ENCODE data around the gene RFX4.
"Not testable (repeated sequence)": the region's sequence is repeated elsewhere in the genome, so short reads cannot be mapped to it uniquely, and the experiment has no call there.

The RFX4 gene

DNA sequence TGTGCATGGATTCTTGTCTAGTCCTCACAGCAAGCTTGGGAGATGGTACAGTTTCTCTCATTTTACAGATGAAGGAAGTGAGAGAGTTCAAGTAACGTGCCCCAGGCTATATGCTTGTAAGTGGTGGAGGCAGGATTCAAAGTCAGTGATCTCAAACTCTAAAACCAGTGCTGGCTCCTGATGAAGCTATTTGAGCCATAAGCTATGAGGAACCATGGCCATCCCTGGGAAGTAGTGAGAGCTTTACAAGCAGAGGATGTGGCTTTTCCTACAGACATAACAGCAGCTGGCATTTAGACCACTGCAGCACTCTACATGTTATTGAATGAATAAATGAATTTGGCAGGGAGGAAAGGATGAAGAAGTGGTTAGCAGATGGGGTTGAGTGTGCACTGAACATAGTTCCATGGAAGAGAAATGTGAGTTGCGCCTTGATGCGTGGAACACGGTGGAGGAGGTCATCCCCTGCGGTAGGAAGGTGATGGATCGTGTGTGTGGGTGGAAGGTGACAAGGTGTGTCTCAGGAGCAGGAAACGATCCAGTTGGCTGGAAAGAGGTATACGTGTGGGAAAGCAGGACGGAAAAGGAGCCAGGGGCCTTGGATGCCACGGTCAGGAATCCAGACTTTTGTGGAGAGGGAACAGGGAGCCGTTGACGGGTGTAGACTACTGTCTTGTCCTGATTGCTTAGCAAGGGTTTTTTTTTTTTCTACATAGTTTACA lies 65.2 kb downstream of the RFX4 start:
- no peak for FAIRE-seq

GRCh38 chr12:106648736-106649135 lies 65.9 kb downstream of the RFX4 start:
- no peak for FAIRE-seq

- no peak for FAIRE-seq
Measured at GRCh38 chr12:106651552-106651951, 68.7 kb downstream of the RFX4 start.

GRCh38 chr12:106652510-106653015 lies 69.8 kb downstream of the RFX4 start:
- no peak for FAIRE-seq

- FAIRE-seq, result no peak
Measured at GRCh38 chr12:106655577-106655976, 72.8 kb downstream of the RFX4 start.

- FAIRE-seq, result no peak
Measured at GRCh38 chr12:106657488-106657887, 74.7 kb downstream of the RFX4 start.

- FAIRE-seq, result no peak
Measured at GRCh38 chr12:106663385-106663784, 80.6 kb downstream of the RFX4 start.

- FAIRE-seq, result no peak
Measured at GRCh38 chr12:106669216-106669615, 86.4 kb downstream of the RFX4 start.

DNA sequence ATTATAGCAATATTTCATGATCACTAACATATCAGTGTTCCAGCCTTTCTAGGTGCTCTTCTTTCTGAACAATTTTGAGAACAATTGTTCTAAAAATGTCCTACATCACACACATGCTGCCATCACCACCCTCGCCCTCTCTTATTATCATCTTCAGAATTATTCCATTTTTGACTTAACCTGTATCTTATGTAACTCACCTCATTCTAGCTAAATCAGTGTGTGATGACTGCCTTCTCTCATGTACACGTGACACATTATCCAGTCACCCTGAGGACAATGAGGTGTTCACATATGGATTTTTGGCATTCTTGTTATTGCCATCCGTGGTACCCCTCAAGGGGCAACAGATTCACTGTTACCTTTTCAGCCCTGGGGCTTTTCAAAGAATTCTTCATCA lies 87.3 kb downstream of the RFX4 start:
- no peak for FAIRE-seq

GRCh38 chr12:106671840-106672239 lies 89.0 kb downstream of the RFX4 start:
- no peak for FAIRE-seq

GRCh38 chr12:106672314-106673025 lies 89.7 kb downstream of the RFX4 start:
- no peak for FAIRE-seq

DNA sequence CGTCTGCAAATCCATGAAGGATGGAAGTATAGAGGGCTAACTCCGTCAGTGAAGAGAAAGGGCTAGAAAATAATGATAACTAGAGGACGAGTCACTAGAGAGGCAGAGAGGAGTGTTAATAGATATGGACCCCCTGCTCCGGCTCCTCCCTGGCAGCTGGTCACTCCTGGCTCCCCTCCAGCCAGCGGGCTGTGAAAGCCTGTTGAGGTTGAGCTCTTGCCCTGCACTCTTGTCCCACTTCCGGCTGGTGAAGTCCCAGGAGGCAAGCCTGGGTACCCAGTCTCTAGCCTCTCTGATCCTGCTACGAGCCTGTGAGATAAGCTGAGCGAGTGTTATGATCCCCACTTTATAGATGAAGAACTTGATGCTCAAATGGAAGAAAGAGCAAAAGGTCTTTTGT lies 90.3 kb downstream of the RFX4 start:
- FAIRE-seq, result no peak

- FAIRE-seq, result no peak
Measured at GRCh38 chr12:106675651-106676435, 93.0 kb downstream of the RFX4 start.

- FAIRE-seq, result no peak
Measured at GRCh38 chr12:106679574-106679973, 96.8 kb downstream of the RFX4 start.

DNA sequence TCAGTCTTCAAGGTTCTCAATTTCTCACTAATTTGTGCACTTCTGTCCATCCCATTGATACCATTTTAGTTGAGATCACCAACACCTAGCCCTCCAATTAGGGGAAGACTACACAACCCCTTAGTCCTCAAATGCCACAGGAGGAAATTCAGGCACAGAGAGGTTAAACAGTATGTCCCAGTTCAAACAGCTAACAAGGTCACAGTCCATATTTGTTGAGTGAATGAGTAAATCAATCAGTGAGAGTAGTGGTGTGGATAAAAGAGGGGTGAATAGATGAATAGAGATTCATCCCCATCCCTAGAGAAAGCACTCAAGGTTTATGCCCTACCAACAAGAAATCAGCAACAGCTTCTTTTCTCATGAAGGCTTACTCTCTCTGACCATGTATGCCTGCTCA lies 97.5 kb downstream of the RFX4 start:
- FAIRE-seq, result no peak

GRCh38 chr12:106681210-106681609 lies 98.4 kb downstream of the RFX4 start:
- no peak for FAIRE-seq

DNA sequence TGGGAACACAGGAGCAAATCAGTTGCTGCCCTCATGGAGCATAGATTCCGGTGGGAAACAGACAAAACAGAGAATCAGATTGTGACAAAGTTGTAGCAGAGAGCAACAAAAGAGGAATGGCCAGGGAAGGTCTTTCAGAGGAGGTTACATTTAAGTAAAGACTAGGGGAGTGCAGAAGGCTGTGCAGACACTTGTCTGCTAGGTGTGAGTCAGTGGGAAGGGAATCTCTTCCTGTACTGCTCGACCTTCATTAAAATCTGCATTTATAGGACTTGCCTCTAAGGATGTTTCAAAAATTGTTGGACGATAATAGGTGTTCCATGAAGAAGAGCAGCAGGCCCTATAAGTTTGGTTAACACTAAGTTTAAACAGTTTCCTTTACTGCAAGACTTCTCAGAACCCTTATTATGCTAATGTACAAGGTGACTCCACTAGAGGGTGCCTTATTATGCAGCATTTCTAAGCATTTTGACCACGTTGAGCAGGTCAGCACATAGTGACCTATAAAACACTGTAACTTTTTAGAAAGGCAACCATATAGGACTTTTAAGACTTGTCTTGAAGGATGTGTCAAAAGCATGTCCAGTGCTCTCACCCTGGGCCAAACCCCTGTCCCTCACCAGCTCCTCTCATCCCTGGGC lies 99.9 kb downstream of the RFX4 start:
- no peak for FAIRE-seq

DNA sequence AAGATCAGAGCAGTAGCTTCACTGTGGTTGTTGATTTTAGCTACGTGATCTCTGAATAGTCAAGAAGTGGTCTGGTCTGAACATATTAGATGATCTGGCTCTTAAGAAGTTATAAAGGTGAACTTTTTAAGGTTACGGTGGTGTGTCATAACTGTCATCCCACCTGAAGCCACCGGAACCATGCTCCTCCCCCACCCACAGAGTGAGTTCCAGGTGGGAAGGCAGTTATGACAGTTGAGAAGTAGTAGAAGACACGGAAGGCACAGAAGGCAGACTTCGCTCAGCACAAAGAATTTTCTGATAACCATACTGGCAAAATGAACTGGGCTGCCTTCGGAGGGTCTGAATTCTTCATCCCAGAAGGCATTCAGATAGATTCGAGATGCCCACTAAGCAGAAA lies 101.7 kb downstream of the RFX4 start:
- no peak for FAIRE-seq

DNA sequence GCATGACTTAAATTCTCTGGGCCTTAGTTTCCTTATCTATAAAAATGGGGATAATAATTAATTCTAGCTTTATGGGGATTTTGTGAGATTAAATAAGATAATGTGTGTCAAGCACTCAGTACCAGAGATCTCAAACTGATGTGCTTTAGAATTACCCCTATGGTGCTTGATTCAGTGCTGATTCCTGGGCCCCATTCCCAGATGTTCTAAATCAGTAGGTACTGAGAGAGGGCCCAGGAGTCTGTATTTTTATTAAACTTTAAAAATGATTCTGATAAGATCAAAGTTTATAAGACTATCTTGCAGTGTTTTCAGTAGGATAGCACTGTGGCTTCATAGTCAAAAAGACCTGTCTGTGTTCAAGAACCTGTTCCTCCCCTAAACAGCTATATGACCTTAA lies 102.6 kb downstream of the RFX4 start:
- FAIRE-seq, result no peak

- no peak for FAIRE-seq
Measured at GRCh38 chr12:106687672-106688071, 104.9 kb downstream of the RFX4 start.

- FAIRE-seq, result no peak
Measured at GRCh38 chr12:106690569-106691305, 107.9 kb downstream of the RFX4 start.

- FAIRE-seq, result not testable (repeated sequence)
Measured at GRCh38 chr12:106692033-106692432, 109.2 kb downstream of the RFX4 start.

Data from endometrium (tissue), 2 donors.